ENCODE results near the gene MCM9.
A peak's percentile ranks its signal among the peaks of the same experiment; 100 is the strongest.
"Not testable (repeated sequence)": the region's sequence is repeated elsewhere in the genome, so short reads cannot be mapped to it uniquely, and the experiment has no call there.

MCM9 gene

GRCh38 chr6:118772886-118773285, 162.1 kb downstream of the MCM9 start:
- no peak for DNase-seq (ENCODE audit: low read depth)
- H3K4me3 ChIP-seq (ENCODE audit: low read depth, low read length) = no peak overlapping the region
- no peak for TF ChIP-seq MAX (IDR thresholded peaks at IDR 0.05; ENCODE audit: low read depth, low read length)
- no peak for TF ChIP-seq MYC (IDR thresholded peaks at IDR 0.05; ENCODE audit: low read depth, low read length)
- no peak for TF ChIP-seq POLR2A (IDR thresholded peaks at IDR 0.05; ENCODE audit: extremely low read depth, insufficient read length)
- no peak for TF ChIP-seq CTCF (IDR thresholded peaks at IDR 0.05; ENCODE audit: low read depth, low read length)

GRCh38 chr6:118771253-118771652, 163.7 kb downstream of the MCM9 start:
- TF ChIP-seq CTCF (IDR thresholded peaks at IDR 0.05; ENCODE audit: low read depth, low read length) (no peak), POLR2A (IDR thresholded peaks at IDR 0.05; ENCODE audit: extremely low read depth, insufficient read length) (no peak)
- no peak for DNase-seq (ENCODE audit: low read depth)
- no peak overlapping the region for H3K4me3 ChIP-seq (ENCODE audit: low read depth, low read length)

- no peak overlapping the region for H3K4me3 ChIP-seq (ENCODE audit: low read depth, low read length)
- TF ChIP-seq MAX (IDR thresholded peaks at IDR 0.05; ENCODE audit: low read depth, low read length) (no peak), POLR2A (IDR thresholded peaks at IDR 0.05; ENCODE audit: extremely low read depth, insufficient read length) (no peak), MYC (IDR thresholded peaks at IDR 0.05; ENCODE audit: low read depth, low read length) (no peak), CTCF (IDR thresholded peaks at IDR 0.05; ENCODE audit: low read depth, low read length) (no peak)
- no peak for DNase-seq (ENCODE audit: low read depth)
Measured at GRCh38 chr6:118770835-118771234, 164.1 kb downstream of the MCM9 start.

GRCh38 chr6:118770112-118770788, 164.7 kb downstream of the MCM9 start:
- no peak overlapping the region for H3K4me3 ChIP-seq (ENCODE audit: low read depth, low read length)
- no peak for DNase-seq (ENCODE audit: low read depth)
- TF ChIP-seq MAX (IDR thresholded peaks at IDR 0.05; ENCODE audit: low read depth, low read length) = no peak
- TF ChIP-seq POLR2A (IDR thresholded peaks at IDR 0.05; ENCODE audit: extremely low read depth, insufficient read length) = no peak
- TF ChIP-seq MYC (IDR thresholded peaks at IDR 0.05; ENCODE audit: low read depth, low read length) = no peak
- TF ChIP-seq CTCF (IDR thresholded peaks at IDR 0.05; ENCODE audit: low read depth, low read length) = no peak

GRCh38 chr6:118768904-118769325, 166.0 kb downstream of the MCM9 start:
- H3K4me3 ChIP-seq (ENCODE audit: low read depth, low read length) = no peak overlapping the region
- no peak for TF ChIP-seq POLR2A (IDR thresholded peaks at IDR 0.05; ENCODE audit: extremely low read depth, insufficient read length)
- DNase-seq (ENCODE audit: low read depth) = peak; percentile 64

- TF ChIP-seq MAX (IDR thresholded peaks at IDR 0.05; ENCODE audit: low read depth, low read length) = no peak
- no peak for TF ChIP-seq MYC (IDR thresholded peaks at IDR 0.05; ENCODE audit: low read depth, low read length)
- no peak for TF ChIP-seq POLR2A (IDR thresholded peaks at IDR 0.05; ENCODE audit: extremely low read depth, insufficient read length)
- H3K4me3 ChIP-seq (ENCODE audit: low read depth, low read length) = no peak overlapping the region
- DNase-seq (ENCODE audit: low read depth) = no peak
Measured at GRCh38 chr6:118768441-118768840, 166.5 kb downstream of the MCM9 start.

- H3K4me3 ChIP-seq (ENCODE audit: low read depth, low read length); DNase-seq (ENCODE audit: low read depth): not testable (repeated sequence)
Measured at GRCh38 chr6:118765316-118765715, 169.6 kb downstream of the MCM9 start.

All from NB4 (cell line).